ENCODE data around the gene MMP27.

- TF ChIP-seq CTCF (IDR thresholded peaks at IDR 0.05; ENCODE audit: low read depth, low read length, poor library complexity, severe bottlenecking) (no peak), EZH2phosphoT487 (IDR thresholded peaks at IDR 0.05; ENCODE audit: borderline replicate concordance, low read length) (no peak)
Measured at GRCh38 chr11:102643941-102644340, 61.6 kb downstream of the MMP27 start.

Measured in DOHH2 (cell line).